ENCODE measurements around the gene ZSCAN5C.

GRCh38 chr19:56176881-56177280 lies 25.2 kb upstream of the ZSCAN5C start:
- TF ChIP-seq, protein P1, sequence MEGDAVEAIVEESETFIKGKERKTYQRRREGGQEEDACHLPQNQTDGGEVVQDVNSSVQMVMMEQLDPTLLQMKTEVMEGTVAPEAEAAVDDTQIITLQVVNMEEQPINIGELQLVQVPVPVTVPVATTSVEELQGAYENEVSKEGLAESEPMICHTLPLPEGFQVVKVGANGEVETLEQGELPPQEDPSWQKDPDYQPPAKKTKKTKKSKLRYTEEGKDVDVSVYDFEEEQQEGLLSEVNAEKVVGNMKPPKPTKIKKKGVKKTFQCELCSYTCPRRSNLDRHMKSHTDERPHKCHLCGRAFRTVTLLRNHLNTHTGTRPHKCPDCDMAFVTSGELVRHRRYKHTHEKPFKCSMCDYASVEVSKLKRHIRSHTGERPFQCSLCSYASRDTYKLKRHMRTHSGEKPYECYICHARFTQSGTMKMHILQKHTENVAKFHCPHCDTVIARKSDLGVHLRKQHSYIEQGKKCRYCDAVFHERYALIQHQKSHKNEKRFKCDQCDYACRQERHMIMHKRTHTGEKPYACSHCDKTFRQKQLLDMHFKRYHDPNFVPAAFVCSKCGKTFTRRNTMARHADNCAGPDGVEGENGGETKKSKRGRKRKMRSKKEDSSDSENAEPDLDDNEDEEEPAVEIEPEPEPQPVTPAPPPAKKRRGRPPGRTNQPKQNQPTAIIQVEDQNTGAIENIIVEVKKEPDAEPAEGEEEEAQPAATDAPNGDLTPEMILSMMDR (IDR thresholded peaks at IDR 0.05; ENCODE audit: insufficient read depth, low read depth, low read length): no peak
- no peak for TF ChIP-seq EZH2 (IDR thresholded peaks at IDR 0.05; ENCODE audit: insufficient read depth, low read length)

Measured in astrocyte (in vitro differentiated cells and primary cell).